Fibroblast of upper back skin (primary cell): ENCODE data around the gene CTSC.
A peak's percentile ranks its signal among the peaks of the same experiment; 100 is the strongest.

Experiments
- DNase-seq: peaks from one replicate; pipeline ENCODE4 v3.0.0-alpha.2; 2013

The CTSC gene

GRCh38 chr11:88315981-88316441, 21.5 kb downstream of the CTSC start:
- DNase-seq: no peak

GRCh38 chr11:88315015-88315414, 22.5 kb downstream of the CTSC start:
- DNase-seq: no peak

GRCh38 chr11:88313441-88313840, 24.1 kb downstream of the CTSC start:
- DNase-seq: no peak

- no peak for DNase-seq
These were observed 24.9 kb downstream of the CTSC start for GRCh38 chr11:88312628-88313027.

- DNase-seq: peak; percentile 24
These were observed 27.3 kb downstream of the CTSC start for GRCh38 chr11:88310246-88310645.

GRCh38 chr11:88308576-88308975, 29.0 kb downstream of the CTSC start:
- DNase-seq: no peak

- no peak for DNase-seq
These were observed 29.6 kb downstream of the CTSC start for GRCh38 chr11:88307749-88308425.

GRCh38 chr11:88306785-88307184, 30.8 kb downstream of the CTSC start:
- no peak for DNase-seq

- DNase-seq: no peak
These were observed 32.1 kb downstream of the CTSC start for GRCh38 chr11:88305430-88305829.

GRCh38 chr11:88304352-88304751, 33.2 kb downstream of the CTSC start:
- no peak for DNase-seq

- no peak for DNase-seq
These were observed 34.5 kb downstream of the CTSC start for GRCh38 chr11:88303037-88303436.

- DNase-seq: peak; percentile 52
These were observed 35.9 kb downstream of the CTSC start for GRCh38 chr11:88301488-88302140.

- no peak for DNase-seq
These were observed 36.5 kb downstream of the CTSC start for GRCh38 chr11:88300888-88301487.

- no peak for DNase-seq
These were observed 39.7 kb downstream of the CTSC start for GRCh38 chr11:88297863-88298262.

GRCh38 chr11:88297421-88297820, 40.1 kb downstream of the CTSC start:
- no peak for DNase-seq

GRCh38 chr11:88295028-88295427, 42.5 kb downstream of the CTSC start:
- DNase-seq: no peak

GRCh38 chr11:88293931-88294330, 43.6 kb downstream of the CTSC start:
- DNase-seq: peak; percentile 62

- peak; percentile 26 for DNase-seq
These were observed 45.2 kb downstream of the CTSC start for GRCh38 chr11:88292171-88292843.

GRCh38 chr11:88288560-88288959, 49.0 kb downstream of the CTSC start:
- DNase-seq: no peak

- no peak for DNase-seq
These were observed 53.0 kb downstream of the CTSC start for GRCh38 chr11:88284336-88285050.

- DNase-seq: no peak
These were observed 54.6 kb downstream of the CTSC start for GRCh38 chr11:88282747-88283515.

GRCh38 chr11:88281317-88281712, 56.2 kb downstream of the CTSC start:
- no peak for DNase-seq
